ENCODE data around the gene GNPTG.

Gene GNPTG

DNA sequence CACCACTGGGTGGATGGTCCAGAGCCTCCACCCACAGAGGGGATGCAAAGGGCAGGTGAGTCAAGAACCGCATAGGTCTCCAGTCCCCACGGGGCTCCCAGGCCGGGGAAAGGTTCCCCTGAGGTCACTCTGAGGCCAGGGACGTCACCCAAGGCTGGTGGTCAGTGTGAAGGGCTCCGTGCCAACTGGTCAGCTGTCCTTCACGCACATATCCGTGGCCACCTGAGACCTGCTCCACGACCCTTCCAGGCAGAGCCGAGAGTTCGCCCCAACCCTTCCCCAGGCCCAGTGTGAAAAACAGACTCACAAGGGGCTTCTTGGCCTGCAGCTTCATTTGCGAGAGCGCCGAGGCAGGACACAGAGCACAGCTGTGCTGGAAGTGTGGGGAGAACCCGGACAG, 2.8 kb upstream of the GNPTG start:
- DNase-seq, result no peak

DNA sequence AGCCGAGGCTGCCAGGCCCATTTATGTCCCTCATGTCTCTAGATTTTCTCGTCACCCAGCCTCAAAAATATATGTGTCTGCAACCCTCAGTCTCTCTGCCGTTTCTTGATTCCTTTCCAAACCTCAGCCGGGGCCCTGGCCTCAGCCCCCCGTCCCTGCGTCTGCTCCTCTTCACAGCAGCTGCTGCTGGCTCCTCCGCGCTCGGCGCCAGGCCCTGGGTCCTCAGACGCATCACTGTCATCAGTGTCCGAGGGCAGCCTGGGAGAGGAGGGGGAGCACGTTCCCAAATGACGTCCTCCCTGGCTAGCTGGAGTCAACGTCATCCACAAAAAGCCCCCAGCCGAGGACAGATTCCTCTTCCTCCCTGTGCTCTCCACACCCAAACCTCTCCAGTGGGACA, 2.4 kb upstream of the GNPTG start:
- no peak for DNase-seq

DNA sequence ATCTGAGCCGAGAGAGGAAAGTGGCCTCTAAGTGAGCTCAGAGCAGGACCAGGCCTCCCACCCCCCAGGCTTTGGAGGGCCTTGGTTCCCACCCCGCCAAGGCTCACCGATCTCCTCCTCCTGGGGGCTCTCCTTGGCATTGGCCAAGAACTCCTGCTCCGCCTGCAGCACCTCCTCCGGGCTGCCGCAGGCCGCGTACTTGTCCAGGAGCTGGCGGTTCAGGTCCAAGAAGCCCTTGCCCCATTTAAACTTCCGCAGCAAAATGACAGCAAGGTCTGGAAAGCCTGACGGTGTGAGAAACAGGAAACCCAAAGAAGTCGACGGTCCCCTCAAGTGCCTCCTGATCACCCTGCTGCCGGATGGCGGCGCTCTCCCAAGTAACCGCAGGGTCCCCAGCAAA, 1.8 kb upstream of the GNPTG start:
- no peak for DNase-seq

DNA sequence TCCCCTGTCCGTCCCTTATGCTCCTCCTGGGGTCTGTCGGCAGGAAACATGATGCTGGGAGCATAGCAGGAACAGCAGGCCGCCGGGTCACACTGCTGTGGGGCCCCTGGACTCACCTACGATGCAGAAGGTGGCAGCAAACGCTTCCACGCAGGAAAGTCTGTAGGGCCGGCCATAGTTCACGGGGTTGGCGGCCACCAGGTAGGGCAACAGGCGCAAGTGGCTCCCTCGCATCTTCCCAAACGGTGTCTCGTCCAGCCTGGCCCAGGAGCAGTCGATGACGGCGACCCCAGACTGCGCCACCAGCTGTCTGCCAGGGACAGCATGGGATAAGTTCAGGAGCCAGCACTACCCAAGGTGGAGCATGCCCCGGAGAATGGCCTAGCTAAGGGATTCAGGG, 1.0 kb upstream of the GNPTG start:
- DNase-seq, result no peak

DNA sequence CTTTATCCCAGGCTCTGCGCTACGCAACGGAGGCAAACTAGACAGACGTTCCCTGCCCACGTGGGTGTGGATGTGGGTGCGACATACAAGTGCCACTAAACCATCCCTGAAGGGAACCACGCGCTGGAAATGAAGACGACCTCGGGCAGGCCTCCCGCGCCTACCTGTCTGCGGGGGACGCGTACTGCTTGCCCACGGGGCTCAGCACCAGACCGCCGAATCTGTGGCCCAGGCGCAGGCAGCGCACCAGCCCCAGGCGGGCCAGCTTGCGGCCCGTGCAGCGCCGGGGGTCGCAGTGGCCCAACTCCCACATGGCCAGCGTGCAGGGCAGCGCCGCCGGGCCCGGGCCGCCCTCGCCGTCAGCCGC, 533 bp upstream of the GNPTG start:
- DNase-seq, result no peak

DNA sequence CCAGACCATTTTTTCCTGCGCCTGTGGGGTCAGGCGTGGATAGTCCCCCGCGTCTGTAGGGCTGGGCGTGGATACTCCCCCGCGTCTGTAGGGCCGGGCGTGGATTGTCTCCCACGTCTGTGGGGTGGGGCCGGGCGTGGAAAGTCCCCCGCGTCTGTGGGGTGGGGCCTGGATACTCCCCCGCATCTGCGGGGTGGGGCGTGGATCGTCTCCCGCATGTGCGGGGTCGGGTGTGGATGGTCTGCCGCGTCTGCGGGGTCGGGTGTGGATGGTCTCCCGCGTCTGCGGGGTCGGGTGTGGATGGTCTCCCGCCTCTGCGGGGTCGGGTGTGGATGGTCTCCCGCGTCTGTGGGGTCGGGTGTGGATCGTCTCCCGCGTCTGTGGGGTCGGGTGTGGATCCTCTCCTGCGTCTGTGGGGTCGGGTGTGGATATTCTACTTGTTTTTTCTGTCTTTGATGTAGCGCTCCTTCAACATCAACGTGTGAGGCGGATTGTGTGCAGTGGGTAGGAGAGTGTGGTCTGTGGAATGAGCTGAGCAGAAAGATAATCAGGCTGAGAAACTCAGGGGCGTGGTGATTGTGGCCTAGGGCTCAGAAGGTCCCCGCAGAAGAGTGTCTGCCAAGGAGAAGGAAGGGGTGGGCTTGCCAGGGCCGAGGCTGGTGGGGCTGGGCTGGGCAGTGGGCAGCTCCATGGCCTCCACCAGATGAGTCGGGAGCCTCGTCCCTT, 3.2 kb downstream of the GNPTG start:
- no peak for DNase-seq

DNA sequence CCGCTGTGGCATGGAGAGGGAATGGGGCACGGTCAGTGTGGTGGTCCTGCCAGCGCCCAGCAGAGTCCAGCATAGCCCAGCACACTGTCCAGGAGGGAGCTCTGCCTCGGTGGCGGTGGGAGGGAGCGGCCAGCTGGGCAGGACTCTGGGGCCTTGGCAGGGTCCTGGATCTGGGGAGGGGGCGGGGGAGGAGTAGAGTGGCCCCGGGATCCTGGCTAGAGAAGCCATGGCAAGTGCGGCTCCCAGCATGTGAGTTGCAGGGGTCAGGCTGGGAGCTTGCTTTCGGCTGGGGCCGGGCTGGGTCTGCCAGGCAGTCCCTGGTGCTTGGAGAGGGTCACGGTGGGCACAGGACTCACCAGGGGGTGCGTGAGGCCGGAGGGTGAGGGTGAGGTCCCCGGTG, 3.9 kb downstream of the GNPTG start:
- DNase-seq, result no peak

DNA sequence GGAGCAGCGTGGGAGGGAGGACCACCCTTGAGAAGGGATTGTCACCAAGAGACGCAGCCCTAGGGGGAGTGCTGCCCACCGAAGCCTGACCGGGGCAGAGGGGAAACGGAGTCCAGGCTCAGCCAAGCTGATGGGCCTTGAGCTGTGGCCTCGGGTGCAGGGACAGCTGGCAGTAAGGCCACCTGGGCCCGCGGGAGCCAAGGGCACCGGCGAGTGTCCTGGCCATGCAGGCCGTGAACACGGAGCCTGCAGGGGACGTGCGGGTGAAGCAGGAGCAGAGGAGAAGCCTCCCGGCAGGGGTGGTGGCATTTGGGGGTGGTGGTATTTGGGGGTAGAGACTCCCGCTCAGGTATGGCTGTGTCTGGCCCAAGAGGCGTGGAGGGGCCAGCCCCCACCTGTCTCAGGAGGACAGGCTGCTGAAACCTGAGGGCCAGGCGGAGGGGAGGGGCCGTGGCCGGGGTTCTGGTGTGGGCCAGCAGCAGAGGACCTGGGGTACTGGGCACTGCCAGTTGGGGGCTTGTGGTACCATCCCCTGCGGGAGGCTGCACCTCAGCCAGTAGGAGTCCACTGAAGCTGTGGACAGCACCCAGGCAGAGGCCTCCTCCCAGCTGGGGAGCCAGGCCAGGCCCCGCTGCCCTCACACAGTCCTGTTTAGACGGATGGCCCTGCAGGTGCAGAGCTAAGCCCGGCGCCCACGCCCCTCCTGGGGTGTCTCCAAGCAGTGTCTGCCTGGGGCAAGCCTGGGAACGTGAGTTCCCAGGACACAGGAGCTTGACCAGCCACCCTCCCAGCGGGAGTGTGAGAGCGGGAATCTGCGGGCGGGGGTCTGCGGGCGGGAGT, 4.5 kb downstream of the GNPTG start:
- no peak for DNase-seq

DNA sequence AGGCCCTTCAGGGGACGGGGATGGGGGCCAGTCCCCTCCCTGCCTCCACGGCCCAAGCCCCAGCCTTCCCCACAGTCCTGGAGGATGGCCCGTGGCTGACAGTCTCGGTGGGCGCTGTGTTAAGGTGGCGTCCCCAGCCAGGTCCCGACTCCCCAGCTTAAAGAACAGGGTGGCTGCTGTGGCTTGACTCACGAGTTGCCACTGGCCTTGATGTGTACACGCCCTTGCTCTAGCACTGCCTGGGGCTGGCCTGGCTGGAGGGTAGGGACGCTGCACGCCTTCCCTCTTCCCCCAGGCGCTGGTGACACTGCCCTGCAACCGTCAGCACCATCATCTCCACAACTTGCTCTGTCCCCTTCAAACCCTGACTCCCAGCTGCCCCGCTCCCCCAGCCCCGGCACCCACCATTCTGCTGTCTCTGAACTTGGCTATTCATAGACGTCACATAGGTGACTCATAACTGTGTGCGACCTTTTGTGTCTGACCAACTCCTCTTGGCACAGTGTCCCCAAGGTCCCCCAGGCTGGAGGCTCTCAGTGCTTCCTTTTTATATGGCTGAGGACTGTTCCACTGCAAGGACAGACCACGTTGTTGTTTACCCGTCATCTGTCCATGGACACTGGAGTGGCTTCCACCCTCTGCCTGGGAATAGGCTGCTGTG, 6.3 kb downstream of the GNPTG start:
- no peak for DNase-seq

DNA sequence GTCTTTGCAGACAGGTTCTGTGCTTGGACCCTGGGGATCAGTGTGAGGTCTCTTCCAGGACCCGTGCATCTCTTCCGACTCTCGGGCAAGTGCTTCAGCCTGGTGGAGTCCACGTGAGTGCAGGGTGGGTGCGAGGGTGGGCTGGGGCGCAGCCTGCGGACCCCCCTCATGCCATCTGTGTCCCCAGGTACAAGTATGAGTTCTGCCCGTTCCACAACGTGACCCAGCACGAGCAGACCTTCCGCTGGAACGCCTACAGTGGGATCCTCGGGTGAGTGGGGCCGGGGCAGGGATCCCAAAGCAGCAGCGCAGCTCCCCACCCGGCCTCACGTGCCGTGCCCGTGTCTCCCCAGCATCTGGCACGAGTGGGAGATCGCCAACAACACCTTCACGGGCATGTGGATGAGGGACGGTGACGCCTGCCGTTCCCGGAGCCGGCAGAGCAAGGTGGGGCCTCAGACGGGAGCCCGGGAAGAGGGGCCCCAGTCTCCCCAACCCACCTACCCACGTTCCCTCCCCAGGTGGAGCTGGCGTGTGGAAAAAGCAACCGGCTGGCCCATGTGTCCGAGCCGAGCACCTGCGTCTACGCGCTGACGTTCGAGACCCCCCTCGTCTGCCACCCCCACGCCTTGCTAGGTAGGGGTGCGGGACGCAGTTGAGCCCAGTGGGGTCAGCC, 10.1 kb downstream of the GNPTG start:
- no peak for DNase-seq

DNA sequence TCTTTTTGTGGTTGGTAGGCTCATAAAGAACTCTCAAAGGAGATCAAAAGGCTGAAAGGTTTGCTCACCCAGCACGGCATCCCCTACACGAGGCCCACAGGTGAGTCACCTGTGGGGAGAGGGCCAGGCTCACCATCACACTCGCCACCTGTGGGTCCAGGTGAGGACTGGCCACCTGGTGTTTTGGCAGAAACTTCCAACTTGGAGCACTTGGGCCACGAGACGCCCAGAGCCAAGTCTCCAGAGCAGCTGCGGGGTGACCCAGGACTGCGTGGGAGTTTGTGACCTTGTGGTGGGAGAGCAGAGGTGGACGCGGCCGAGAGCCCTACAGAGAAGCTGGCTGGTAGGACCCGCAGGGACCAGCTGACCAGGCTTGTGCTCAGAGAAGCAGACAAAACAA, 11.1 kb downstream of the GNPTG start:
- no peak for DNase-seq

DNA sequence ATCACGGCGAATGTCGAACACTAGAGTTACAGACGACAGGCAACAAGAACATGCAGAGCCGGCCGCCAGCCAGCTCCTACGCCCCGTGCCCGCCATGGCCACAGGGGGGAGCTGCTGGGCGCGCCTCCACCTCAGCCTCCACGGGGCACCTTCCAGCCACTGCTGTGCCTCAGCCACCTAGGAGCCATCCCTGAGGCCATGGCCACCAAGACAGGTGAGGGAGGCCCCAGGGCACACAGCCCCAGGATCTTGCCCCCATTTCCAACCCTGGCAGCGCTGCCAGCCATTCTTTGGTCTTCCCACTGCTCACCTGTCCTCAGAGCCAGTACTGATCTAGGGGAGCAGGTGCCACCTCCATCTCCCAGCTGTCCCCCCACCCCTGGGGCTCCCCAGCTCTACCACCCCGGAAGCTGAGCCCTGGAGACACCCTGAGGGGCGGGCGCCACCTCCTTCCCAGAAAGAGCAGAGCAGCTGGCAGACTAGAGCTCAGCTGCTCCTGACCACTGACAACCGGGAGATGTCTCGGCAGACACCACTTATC, 11.8 kb downstream of the GNPTG start:
- DNase-seq, result peak; percentile 60

DNA sequence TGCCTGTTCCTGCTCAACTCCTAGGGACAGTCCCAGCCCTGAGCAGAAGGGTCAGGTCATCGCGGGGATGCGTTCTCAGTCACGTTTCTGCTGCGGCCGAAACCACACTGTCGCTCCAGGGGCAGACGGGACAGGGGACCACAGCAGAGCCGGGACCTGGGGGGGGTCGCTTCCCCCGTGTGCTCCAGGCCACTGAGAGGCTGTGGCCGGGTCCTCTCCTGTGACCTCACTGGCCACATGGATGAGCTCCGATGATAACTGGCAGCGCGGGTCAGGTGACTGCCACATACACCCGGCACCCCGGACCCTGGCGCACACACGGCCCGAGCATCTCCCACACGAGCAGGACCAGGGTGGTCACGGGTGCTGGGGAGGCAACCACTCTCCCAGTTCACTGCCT, 12.8 kb downstream of the GNPTG start:
- no peak for DNase-seq

DNA sequence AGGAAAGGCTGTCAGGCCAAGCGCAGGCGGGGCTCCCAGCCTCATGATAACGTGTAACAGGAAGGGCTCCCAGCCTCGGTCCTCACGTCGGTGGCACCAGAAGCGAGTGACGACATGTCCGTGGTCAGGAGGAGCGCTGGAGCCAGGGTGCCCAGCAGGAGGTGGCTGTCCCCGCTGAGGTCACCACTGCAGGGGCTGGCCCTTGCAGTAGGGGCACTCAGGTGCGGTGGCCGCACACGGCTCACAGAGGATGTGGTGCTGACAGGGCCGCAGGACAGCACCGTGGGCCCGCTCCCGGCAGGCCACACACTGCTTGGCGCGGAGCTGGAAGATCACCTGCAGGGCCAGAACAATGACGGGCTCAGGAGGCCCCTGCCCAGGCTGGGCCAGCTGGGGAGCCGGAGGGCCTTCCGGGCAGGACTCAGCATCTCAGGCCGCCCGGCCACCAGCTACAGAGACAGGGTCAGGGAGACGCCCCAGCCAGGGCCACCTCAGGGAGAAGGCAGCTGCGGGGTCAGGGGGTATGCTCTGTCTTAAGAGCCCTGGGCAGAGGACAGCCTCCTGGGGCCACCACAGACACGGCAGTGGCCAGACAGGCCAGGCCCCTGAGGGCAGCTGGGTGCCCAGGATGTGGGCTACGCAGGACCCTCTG, 14.5 kb downstream of the GNPTG start:
- no peak for DNase-seq

DNA sequence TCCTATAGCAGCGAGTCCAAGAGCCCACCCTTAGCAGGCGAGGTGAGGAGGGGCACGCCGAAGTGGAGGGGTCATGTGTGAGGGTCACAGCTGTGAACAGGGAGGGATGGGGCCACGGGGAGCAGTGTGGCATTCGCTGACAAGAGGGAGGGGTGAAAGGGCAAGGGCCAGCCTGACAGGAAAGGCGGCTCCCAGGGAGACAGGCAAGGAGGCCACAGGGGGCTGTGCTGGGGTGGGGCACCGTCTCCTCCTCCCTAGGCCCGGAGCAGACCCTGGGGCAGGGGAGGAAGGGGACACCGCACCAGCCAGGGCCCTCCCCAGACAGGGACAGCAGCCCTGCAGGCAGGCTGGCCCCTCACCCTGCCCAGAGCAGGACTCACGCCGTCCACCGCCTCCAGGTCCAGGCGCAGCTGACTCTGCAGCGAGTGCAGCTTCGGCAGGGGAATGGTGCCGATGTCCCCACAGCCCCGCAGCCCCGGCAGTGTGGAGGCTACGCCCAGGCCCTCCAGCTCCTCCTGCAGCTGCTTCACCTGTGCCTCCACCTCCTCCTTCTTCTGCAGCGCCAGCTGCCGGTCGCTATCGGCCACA, 15.1 kb downstream of the GNPTG start:
- no peak for DNase-seq

DNA sequence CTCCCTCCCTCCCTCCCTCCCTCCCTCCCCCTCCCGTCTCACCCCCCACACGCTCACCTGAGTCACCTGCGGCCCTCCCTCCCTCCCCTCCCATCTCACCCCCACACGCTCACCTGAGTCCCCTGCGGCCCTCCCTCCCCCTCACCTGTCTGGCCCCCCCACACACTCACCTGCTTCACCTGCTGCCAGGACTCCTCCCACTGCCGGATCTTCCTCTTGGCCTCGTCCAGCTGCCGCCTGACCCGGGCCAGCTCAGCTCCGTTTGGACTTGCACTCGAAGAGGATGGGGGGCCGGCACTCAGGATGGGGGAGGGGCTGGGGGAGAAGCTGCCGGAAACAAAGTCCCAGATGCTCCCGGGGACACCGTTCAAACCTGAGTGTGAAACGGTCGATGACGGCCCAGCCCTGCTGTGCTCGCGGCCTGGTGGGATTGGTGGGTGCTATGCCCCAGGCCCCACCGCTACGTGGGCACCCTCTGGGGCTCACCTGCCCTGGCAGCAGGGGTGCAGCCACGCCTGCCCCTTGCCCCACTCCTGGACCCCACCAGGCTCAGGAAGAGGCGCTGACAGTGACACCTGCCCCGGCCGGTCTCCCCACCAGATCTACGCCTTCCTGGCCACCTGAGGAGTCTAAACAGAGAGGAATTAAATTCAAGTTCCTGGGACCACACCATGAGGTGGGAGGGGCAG, 15.9 kb downstream of the GNPTG start:
- no peak for DNase-seq

DNA sequence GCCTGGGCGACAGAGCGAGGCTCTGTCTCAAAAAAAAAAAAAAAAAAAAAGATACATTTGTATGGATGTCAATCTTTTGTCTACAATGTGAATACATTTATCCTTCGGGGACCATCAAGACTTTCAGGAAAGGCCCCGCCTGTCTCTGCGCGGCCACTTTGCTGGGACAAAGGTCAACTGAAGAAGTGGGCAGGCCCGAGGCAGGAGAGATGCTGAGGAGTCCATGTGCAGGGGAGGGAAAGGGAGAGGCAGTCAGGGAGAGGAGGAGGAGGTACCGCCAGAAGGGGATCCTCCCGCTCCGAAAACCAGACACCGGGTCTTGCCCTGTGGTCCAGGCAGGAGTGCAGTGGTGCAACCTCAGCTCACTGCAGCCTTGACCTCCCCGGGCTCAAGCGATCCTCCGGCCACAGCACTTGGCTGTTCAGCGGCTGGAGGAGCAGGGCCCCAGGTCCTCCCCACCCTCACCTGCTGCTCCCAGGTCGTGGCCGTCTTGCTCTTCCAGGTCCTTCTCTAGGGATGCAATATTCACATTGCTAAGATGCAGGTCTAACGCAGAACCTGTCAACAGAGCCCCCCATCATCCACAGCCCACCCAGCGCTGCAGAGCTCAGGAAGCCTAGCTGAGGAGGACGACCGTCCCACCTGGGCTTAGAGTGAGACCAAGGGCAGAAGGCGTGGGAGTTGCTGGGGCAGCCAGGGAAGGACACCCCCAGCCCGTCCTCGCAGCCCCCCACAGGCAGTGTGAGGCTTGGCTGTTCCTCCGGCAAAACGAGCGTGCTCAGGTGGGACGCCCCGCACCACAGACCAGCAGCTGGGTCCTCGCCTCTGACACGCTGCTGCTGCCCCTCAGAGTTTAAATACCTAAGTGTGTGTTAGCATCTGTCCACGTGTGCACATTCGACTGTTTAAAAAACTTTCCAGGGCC, 19.6 kb downstream of the GNPTG start:
- no peak for DNase-seq

DNA sequence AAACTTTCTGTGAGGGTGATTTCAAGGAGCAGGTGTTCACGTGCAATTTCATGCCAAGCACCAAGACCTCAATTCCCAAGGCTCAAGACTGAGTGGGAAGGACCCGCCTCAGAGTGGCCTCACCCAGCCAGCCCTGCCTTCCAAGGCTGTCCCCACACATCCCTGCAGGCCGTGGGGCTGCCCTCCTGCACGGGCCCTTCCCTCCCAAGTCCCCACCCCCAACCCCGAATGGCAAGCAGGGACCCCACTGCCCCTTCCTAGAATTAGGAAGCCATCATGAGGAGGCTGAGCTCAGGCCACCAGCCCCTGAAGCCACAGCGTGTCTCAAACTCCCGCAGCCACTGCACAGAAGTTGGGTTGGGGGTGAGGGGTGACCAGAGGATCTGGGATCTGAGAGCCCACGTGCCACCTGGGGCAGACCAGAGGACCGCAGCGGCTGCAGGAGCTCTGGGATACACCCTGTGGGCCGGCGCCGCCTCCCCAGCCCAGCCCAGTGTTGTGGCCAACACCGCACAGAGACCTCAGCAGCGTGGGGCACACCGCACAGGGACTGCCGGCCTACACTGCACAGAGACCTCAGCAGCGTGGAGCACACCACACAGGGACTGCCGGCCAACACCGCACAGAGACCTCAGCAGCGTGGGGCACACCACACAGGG, 20.7 kb downstream of the GNPTG start:
- DNase-seq, result no peak

DNA sequence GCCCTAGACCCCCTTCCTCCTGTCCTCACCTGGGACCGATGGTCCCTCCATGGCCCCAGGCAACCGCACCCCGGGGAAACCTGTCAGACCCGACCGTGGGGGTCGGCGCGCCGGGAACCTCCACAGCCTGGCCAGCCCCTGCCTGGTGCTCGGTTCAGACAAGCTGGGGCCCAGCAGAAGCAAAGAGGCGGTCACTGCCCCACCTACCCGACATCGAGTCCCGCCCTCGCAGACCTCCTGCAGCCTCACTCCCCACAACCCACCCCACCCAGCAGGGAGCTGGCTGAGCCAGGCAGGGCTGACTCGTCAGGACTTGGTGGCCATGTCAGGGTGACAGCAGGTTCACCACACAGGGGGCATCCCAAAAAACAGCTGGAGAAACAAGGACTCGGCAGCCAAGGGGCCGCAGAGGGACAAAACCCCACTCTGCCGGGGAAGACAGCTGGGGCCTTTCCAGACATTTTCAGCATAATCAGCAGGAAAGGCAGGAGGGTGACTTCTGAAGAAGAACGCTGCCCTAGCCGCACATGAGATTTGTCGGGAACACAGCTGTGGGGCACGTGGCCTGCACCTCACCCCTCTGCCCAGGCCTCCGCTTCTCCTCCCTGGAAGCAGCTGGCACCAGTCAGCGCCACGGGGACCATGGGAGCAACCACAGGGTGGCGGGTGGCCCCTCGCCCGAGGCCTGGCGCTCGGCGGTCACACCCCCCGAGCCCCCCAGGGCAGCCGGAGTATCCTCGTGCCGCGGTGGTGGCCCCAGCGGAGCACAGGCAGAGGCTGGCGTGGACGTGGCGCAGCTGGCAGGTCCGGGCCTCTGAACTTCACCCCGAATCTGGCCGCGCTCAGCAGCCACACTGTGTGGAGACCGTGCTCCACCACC, 22.9 kb downstream of the GNPTG start:
- no peak for DNase-seq
